H1 (cell line): ENCODE results near the gene BTBD9. TPM values are rescaled to one million over a fixed set of nuclear protein-coding genes. Genes with fewer than 3 reads are reported as not detected.

ENCODE experiments used
- CBX5 ChIP-seq: fragments of 300-800, 300-1000 bp; sonication (generic); IDR thresholded peaks from 2 replicates; pipeline ENCODE4 v1.7.1; 2016; ENCODE audit warnings: antibody characterized with exemption, low read length, low read depth
- PHF8 ChIP-seq: fragments of 200-600 bp; sonication (generic); conservative IDR thresholded peaks from 2 replicates; pipeline ENCODE4 v1.7.1; 2012; ENCODE audit warnings: low read depth, mild to moderate bottlenecking, inconsistent platforms, low read length, moderate library complexity
- POU5F1 ChIP-seq: IDR thresholded peaks from 2 replicates; pipeline ENCODE4 v1.6.1; 2011; ENCODE audit warnings: low read depth, mild to moderate bottlenecking, low read length, moderate library complexity
- SIN3A ChIP-seq, 2 experiments: IDR thresholded peaks in 1 of 2; conservative IDR thresholded peaks in 1 of 2; 2 replicates each; pipeline ENCODE4 v1.6.1; 2011 to 2012; ENCODE audit warnings: low read length in 2 of 2, improper control_type of control experiment in 1 of 2, low read depth in 1 of 2, mild to moderate bottlenecking in 1 of 2
- TBP ChIP-seq: IDR thresholded peaks from 2 replicates; pipeline ENCODE4 v1.6.1; 2011; ENCODE audit warnings: low read depth, low read length, improper control_type of control experiment
- USF2 ChIP-seq: IDR thresholded peaks from 2 replicates; pipeline ENCODE4 v1.6.1; 2011; ENCODE audit warnings: low read length, improper control_type of control experiment
- polyA plus RNA-seq, 7 experiments: library from polyadenylated mRNA; depleted of rRNA in 3 of 7; stranded (reverse) in 5 of 7; unstranded in 2 of 7; fragments of >200 nt in 5 of 7; fragments of 200-250 nt in 2 of 7; gene quantifications; 1 replicate in 5 of 7; 2 replicates in 1 of 7; 4 replicates in 1 of 7; pipeline versions ENCODE4 v1.2.1 to v1.2.3, GENCODE V29; 2011 to 2013; ENCODE audit warnings: missing spikeins in 2 of 7, mixed read lengths in 2 of 7
- total RNA-seq: library from RNA; stranded (reverse); fragmentation: NEBNext Ultra II Directional; extraction: Animal tissue kit (Norgen Biotek cat#: 25700); gene quantifications from 2 replicates; pipeline ENCODE4 v1.2.1, GENCODE V29; 2021

BTBD9 gene
- total and polyA plus RNA-seq, 2 of the 8 experiments (the other 6 are each of a cell fraction or from before 2014, with no cell fraction given) = 0.92 to 4.1 TPM

DNA sequence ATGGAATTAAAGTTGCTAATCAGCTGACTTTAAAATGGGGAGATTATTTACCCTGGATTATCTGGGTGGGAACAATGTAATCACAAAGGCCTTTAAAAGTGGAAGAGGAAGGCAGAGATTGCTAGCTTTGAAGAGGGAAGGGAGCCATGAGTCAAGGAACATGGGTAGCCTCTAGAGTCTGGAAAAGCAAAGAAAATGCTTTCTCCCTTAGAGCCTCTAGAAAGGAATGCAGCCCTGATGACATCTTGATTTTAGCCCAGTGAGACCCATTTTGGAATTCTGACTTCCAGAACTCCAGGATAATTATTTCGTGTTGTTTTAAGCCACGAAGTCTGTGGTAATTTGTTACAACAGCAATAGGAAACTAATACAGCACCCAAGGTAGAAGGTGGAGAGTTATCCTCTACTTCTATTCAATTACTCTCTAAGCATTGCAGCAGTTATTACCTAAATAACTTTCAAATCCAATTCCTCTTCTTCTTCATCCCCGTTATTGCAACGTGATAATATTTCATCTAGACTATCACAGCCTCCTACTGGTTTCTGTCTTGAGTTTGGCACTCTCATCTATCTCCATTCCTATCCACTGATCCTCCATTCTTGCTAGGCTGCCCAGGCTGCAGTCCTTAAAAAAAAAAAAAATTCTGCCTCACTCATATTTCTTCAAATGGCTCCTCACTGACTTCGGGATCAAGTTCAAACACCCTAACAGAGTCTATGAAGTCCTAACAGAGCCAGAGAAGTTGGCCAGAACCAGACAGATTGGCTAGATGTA lies 224.3 kb downstream of the BTBD9 start (continued):
- TF ChIP-seq TBP (no peak), PHF8 (no peak), USF2 (no peak), SIN3A (conservative IDR thresholded peaks at IDR 0.05 in 1 of 2, IDR thresholded peaks at IDR 0.05 in 1 of 2; ENCODE audit: low read depth in 1 of 2, low read length in 2 of 2) (no peak), CBX5 (no peak), POU5F1 (no peak)
